ENCODE results near the gene VMP1.
"Not testable (repeated sequence)": the region's sequence is repeated elsewhere in the genome, so short reads cannot be mapped to it uniquely, and the experiment has no call there.

VMP1 gene

DNA sequence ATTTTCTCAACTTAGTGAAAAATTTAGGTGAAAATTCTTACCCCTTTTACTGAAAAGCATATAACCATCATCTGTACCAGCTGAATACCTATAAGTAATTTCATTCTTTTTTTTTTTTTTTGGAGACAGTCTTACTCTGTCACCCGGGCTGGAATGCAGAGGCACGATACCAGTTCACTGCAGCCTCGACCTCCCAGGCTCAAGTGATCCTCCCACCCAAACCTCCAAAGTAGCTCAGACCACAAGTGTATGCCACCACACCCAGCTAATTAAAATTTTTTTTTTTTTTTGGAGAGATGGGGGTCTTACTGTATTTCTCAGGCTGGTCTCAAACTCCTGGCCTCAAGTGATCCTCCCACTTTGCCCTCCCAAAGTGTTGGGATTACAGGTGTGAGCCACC, 151.5 kb downstream of the VMP1 start:
- DNase-seq (ENCODE audit: low read depth in 3 of 3): no peak

DNA sequence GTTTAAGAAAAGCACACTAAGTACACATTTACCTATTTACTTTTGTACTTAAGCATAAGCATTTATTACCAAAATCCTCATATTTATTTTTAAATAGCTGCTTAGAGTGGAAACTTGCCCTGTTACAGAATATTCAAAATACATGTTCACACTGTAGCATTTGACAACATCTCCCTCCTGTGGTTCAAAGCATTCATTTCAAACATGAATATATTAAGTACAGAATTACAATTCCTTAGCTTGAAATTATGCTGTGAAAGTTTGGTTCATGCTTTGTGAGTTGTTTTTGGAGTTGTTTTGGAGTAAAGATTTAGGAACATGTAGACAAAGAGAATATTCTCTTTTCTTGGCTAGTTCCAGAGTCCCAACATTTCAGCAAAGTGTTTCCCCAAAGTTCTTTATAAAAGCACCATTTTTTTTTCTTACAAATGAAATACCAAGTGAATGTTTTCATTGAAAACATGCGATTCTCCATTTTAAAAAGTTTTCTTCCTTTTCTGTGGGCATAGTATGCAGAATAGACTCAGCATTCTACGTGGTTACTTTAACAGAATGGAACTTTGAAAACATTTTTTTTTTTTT, 152.1 kb downstream of the VMP1 start:
- DNase-seq (ENCODE audit: low read depth in 3 of 3): no peak

- DNase-seq (ENCODE audit: low read depth in 3 of 3): no peak
Observed at GRCh38 chr17:59863616-59864015, 156.2 kb downstream of the VMP1 start.

- DNase-seq (ENCODE audit: low read depth in 3 of 3): no peak
Observed at GRCh38 chr17:59869941-59870218, 162.4 kb downstream of the VMP1 start.

DNA sequence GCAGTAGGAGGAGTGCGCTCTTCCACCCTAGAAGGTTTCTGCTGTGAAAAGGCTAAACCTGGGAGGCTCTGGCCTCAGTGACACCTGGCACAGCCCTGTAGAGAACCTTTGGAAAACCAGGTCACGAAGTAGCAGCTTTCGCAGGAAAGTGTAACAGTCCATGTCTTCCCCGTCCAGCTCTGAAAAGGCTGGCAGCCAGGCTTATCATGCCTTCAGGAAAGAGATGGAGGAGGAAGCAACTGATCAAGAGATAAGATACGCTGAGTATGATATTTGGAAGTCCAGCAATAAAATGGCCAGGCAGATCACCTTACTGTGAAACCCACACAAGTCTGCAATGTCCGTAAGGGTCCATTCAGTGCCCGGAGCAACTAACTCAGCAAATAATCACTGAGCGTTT, 163.0 kb downstream of the VMP1 start:
- no peak for DNase-seq (ENCODE audit: low read depth in 3 of 3)

GRCh38 chr17:59872351-59872750, 164.9 kb downstream of the VMP1 start:
- no peak for DNase-seq (ENCODE audit: low read depth in 3 of 3)

GRCh38 chr17:59873414-59873813, 166.0 kb downstream of the VMP1 start:
- not testable (repeated sequence) for DNase-seq (ENCODE audit: low read depth in 3 of 3)

DNA sequence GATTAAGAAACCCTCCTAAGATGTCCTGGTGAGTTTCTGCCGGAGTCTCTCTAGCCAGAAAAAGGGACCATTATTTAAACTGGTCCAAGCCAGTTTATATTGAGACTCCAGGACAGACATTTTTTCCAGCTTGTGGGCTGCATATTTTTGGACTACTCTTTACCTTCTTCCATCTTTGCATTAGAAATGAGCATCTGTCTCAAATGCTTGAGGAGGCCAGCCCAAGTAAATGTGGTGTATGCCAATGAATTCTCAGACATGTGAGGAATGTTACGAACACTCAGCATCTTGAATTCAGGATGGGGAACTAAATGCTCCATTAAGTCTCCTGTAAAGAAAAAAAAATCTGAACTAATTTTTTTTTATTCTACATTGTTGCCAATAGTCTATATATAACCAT, 166.9 kb downstream of the VMP1 start:
- no peak for DNase-seq (ENCODE audit: low read depth in 3 of 3)

- DNase-seq (ENCODE audit: low read depth in 3 of 3): no peak
Observed at GRCh38 chr17:59876107-59876506, 168.7 kb downstream of the VMP1 start.

GRCh38 chr17:59877965-59878364, 170.5 kb downstream of the VMP1 start:
- no peak for DNase-seq (ENCODE audit: low read depth in 3 of 3)

DNA sequence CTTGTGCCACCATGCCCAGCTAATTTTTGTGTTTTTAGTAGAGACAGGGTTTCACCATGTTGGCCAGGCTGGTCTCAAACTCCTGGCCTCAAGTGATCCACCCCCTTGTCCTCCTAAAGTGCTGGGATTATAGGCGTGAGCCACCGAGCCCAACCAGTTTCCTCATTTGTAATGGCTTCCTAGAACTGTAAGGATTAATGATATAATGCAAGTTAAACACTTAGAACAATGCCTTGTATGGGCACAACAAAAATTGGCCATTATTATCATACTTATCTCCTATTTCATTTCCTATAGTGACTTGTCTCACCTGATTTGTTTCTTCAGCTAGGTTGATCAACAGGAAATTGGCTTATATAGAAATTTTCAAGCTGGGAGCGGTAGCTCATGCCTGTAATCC, 171.2 kb downstream of the VMP1 start:
- DNase-seq (ENCODE audit: low read depth in 3 of 3): no peak

DNA sequence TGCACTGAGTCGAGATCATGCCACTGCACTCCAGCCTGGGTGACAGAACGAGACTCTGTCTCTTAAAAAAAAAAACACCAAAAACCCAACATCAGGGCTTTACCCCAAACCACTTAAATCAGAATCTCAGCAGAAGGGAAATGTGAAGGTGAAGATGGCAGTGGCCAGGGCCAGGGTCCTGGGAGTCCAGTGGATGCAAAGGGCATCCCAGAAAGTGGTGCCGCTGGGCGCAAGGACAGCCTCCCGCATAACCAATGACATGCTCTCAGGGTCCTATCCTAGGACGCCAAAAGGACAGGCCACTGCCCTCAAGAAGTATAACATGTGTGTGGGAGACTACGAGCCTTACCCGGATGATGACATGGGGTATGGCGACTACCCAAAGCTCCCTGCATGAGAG, 177.4 kb downstream of the VMP1 start:
- no peak for DNase-seq (ENCODE audit: low read depth in 3 of 3)

GRCh38 chr17:59888145-59888750, 180.8 kb downstream of the VMP1 start:
- DNase-seq (ENCODE audit: low read depth in 3 of 3): no peak

- no peak for DNase-seq (ENCODE audit: low read depth in 3 of 3)
Observed at GRCh38 chr17:59890720-59891119, 183.3 kb downstream of the VMP1 start.
